ENCODE measurements around the gene ADGRG2. TPM values are rescaled to one million over a fixed set of nuclear protein-coding genes. Genes with fewer than 3 reads are reported as not detected.
"Not testable (repeated sequence)": the region's sequence is repeated elsewhere in the genome, so short reads cannot be mapped to it uniquely, and the experiment has no call there.

ADGRG2 gene
- total RNA-seq, 1 donor from 2014 or later = 0.81 TPM

DNA sequence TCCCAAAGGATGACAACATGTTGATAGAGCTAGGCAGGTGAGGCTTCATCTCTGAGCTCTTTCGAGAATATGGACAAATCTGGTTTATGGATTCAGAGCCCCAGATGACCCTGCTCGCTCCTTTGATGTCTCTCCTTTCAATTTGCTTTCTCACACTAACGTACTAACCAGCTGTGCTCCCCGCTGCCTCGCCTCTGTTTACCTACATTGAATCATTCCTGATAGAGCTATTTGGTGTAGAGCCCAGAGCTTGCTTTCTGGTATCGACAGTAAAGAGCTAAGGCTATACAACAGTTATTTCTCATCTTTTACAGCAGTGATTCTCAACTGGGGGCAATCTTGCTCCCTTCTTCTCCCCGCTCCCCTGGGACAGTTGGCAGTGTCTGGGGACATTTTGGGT is 129.4 kb downstream of the ADGRG2 start:
- Mint-ChIP-seq H3K4me3 (ENCODE audit: low read depth) (no peak overlapping the region), H3K27ac (no peak overlapping the region), H3K27me3 (no peaks in the 10 kb centered on the region), H3K4me1 (ENCODE audit: low read depth) (peaks cover 10% of the 10 kb centered on the region), H3K36me3 (ENCODE audit: insufficient read depth) (no peaks in the 10 kb centered on the region), H3K9me3 (ENCODE audit: low read depth) (peaks cover 2% of the 10 kb centered on the region)
- DNase-seq (ENCODE audit: low spot score, unreplicated experiment) = no peak
- TF ChIP-seq, protein P1, sequence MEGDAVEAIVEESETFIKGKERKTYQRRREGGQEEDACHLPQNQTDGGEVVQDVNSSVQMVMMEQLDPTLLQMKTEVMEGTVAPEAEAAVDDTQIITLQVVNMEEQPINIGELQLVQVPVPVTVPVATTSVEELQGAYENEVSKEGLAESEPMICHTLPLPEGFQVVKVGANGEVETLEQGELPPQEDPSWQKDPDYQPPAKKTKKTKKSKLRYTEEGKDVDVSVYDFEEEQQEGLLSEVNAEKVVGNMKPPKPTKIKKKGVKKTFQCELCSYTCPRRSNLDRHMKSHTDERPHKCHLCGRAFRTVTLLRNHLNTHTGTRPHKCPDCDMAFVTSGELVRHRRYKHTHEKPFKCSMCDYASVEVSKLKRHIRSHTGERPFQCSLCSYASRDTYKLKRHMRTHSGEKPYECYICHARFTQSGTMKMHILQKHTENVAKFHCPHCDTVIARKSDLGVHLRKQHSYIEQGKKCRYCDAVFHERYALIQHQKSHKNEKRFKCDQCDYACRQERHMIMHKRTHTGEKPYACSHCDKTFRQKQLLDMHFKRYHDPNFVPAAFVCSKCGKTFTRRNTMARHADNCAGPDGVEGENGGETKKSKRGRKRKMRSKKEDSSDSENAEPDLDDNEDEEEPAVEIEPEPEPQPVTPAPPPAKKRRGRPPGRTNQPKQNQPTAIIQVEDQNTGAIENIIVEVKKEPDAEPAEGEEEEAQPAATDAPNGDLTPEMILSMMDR (IDR thresholded peaks at IDR 0.05; ENCODE audit: unreplicated experiment) = no peak

DNA sequence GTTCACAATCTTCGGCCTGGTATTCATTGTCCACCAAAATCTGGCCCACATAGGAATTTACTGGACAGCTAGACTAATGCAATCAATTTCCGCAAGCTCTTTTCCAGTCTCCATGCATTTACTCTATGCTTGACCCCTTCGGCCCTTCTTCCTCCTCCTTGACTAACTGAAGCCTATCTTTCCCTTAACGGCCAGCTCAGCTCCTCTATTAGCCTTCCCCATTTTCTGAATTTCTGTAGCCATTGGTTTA is 137.2 kb downstream of the ADGRG2 start:
- TF ChIP-seq, protein P1 (IDR thresholded peaks at IDR 0.05; ENCODE audit: unreplicated experiment) = no peak
- Mint-ChIP-seq H3K36me3 (ENCODE audit: insufficient read depth) (no peaks in the 10 kb centered on the region), H3K4me3 (ENCODE audit: low read depth) (peak overlapping the region; percentile 81), H3K27me3 (no peaks in the 10 kb centered on the region), H3K27ac (peak overlapping the region; percentile 72), H3K4me1 (ENCODE audit: low read depth) (peaks cover 17% of the 10 kb centered on the region), H3K9me3 (ENCODE audit: low read depth) (peaks cover 4% of the 10 kb centered on the region)
- no peak for DNase-seq (ENCODE audit: low spot score, unreplicated experiment)

DNA sequence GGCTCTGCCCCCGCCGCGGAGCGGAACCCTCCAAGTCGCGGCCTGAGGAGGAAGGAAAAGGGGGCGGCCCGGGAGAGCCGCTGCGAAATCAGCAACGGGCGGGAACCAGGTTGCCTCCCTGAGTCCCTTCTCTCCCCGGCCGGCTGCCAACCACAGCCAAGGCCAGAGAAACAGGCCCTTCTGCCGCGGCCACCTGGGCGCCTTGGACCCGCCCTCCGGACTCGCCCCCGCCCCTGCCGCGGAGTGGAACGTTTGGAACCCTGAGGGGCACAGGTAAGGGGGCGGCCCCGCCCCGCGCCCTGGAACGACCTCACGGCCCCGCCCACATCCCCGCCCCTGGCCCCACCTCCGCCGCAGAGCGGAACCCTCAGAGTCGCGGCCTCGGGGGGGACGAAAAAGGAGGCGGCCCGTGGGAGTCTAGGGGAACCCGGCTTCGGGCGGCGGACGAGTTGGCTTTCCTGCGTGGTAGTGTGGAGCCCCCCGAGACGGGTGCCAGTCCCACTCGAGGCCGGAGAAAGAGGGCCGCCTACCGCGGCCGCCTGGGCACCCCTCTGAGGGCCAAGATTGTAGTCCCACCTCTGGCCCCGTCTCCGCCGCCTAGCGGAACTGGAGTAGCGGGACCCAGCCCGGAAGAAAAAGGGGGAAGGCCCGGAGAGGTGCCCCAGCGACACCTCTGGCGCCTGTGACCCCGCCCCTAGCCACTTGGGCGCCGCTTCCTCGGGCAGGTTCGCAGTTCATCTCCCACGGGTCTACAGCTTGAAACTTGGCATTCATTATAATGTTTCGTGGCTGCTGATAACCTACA is 137.7 kb downstream of the ADGRG2 start:
- TF ChIP-seq, protein P1 (IDR thresholded peaks at IDR 0.05; ENCODE audit: unreplicated experiment) = peak; percentile 49
- peak; percentile 70 for DNase-seq (ENCODE audit: low spot score, unreplicated experiment)
- H3K9me3 Mint-ChIP-seq (ENCODE audit: low read depth) = peaks cover 4% of the 10 kb centered on the region
- H3K4me1 Mint-ChIP-seq (ENCODE audit: low read depth) = peaks cover 20% of the 10 kb centered on the region
- H3K27ac Mint-ChIP-seq = peak overlapping the region; percentile 74
- H3K4me3 Mint-ChIP-seq (ENCODE audit: low read depth) = peak overlapping the region; percentile 81
- no peaks in the 10 kb centered on the region for H3K27me3 Mint-ChIP-seq
- no peaks in the 10 kb centered on the region for H3K36me3 Mint-ChIP-seq (ENCODE audit: insufficient read depth)

DNA sequence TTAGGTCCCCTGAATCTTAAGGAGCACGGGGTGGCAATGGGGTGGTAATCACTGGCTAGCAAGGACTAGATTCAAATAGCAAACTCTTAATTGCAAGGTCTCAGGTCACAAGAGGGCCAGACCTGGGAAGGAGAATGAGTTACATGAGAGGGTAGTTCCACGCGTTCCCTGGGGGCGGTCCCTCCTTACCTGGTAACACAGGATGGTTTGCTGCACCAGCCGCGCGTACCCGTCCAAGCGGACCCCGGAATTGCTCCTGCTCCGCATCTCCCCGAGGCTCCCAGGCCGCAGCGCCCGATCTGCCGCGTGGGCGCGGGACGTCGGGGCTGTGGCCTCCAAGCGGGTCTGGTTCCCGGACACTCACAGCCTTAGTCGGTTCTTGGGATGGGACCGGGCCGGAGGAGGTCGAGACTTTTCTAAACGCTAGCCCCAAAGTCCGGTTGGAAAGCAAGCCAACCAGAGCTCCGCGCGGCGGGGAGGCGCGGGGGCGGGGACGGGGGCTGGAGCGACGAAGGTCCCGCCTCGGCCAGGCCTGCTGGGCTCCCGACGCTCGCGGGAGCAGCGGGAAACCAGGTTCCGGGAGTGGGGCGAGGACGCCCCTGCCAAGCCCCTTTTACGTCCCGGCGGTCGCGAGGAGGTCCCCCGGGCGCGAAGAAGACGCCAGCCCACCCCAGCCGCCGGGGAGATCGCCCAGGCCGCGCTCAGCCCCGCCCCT is 138.4 kb downstream of the ADGRG2 start, which contains the start of gene PHKA2:
Gene PHKA2 (minus strand): TSS at position 449 of the 715 bp plus-strand sequence. CDS start 182 bp downstream, at position 267.
- DNase-seq (ENCODE audit: low spot score, unreplicated experiment) = peak; percentile 23
- Mint-ChIP-seq H3K4me3 (ENCODE audit: low read depth) (peak within 1 kb of the TSS; percentile 81), H3K4me1 (ENCODE audit: low read depth) (peaks cover 20% of the 10 kb centered on the region), H3K27me3 (no peaks in the 10 kb centered on the region), H3K27ac (peak within 1 kb of the TSS; percentile 85), H3K36me3 (ENCODE audit: insufficient read depth) (no peaks in the 10 kb centered on the region), H3K9me3 (ENCODE audit: low read depth) (peaks cover 4% of the 10 kb centered on the region)
- TF ChIP-seq, protein P1 (IDR thresholded peaks at IDR 0.05; ENCODE audit: unreplicated experiment) = no peak

DNA sequence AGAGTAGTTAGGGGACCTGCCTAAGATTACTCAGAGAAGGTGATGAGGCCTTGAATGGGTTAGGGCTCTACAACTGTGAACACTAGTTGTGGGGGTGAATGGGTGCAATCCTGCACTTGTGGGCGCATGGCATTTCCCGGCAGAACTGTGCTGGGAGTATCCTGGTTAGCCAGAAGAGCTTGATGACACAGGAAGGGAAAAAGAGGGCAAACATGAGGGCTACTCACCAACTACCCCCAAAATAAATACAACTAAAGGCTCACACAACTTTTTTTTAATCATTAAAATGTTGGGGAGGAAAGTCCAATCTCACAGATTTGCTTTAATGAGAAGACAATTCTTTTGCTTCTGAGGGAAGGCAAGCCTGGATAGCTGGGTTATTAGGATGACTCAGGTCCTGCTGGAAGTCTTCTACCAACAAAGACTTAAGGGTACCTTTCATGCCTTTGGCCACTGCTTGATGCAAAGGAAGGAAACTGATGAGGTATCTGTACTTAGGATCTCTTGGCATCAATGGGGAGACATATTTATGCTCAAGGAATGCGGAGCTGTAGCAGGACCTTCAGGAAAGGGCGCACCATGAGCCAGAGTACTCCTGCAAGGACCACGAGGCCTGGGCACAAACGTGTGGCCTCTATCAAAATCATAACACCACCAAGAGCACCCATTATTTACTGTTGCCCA is 141.0 kb downstream of the ADGRG2 start:
- H3K27me3 Mint-ChIP-seq = no peaks in the 10 kb centered on the region
- no peaks in the 10 kb centered on the region for H3K36me3 Mint-ChIP-seq (ENCODE audit: insufficient read depth)
- DNase-seq (ENCODE audit: low spot score, unreplicated experiment) = no peak
- H3K27ac Mint-ChIP-seq = no peak overlapping the region
- H3K4me1 Mint-ChIP-seq (ENCODE audit: low read depth) = peaks cover 20% of the 10 kb centered on the region
- H3K4me3 Mint-ChIP-seq (ENCODE audit: low read depth) = peak overlapping the region; percentile 29
- peaks cover 7% of the 10 kb centered on the region for H3K9me3 Mint-ChIP-seq (ENCODE audit: low read depth)
- TF ChIP-seq, protein P1 (IDR thresholded peaks at IDR 0.05; ENCODE audit: unreplicated experiment) = no peak

DNA sequence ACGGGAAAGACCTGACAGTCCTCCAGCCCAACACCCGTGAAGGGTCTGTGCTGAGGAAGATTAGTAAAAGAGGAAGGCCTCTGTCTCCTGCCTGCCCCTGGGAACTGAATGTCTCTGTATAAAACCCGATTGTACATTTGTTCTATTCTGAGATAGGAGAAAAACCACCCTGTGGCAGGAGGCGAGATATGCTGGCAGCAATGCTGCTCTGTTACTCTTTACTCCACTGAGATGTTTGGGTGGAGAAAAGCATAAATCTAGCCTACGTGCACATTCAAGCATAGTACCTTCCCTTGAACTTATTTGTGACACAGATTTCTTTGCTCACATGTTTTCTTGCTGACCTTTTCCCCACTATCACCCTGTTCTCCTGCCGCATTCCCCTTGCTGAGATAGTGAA is 142.0 kb downstream of the ADGRG2 start:
- Mint-ChIP-seq H3K4me1 (ENCODE audit: low read depth) (peaks cover 20% of the 10 kb centered on the region), H3K27ac (peak overlapping the region; percentile 82), H3K4me3 (ENCODE audit: low read depth) (peak overlapping the region; percentile 53)
- DNase-seq (ENCODE audit: low spot score, unreplicated experiment); H3K9me3 Mint-ChIP-seq (ENCODE audit: low read depth); H3K36me3 Mint-ChIP-seq (ENCODE audit: insufficient read depth); H3K27me3 Mint-ChIP-seq: not testable (repeated sequence)

Data from progenitor cell of endocrine pancreas (in vitro differentiated cells).